GM19438 (cell line): ENCODE data around the gene ELANE.
"Not testable (repeated sequence)": the region's sequence is repeated elsewhere in the genome, so short reads cannot be mapped to it uniquely, and the experiment has no call there.

ENCODE experiments used
- ATAC-seq: cut with Tn5 transposase; IDR thresholded peaks from one replicate; pipeline ENCODE4 v1.9.1; 2021; ENCODE audit warnings: low read depth; ENCODE audit not compliant: unreplicated experiment

ELANE gene

GRCh38 chr19:875265-875879 lies 23.3 kb downstream of the ELANE start:
- ATAC-seq = no peak

GRCh38 chr19:876089-876488 lies 24.0 kb downstream of the ELANE start:
- ATAC-seq = no peak

GRCh38 chr19:876780-877314 lies 24.7 kb downstream of the ELANE start:
- ATAC-seq = no peak

- ATAC-seq = not testable (repeated sequence)
Observed at GRCh38 chr19:877992-878660, 26.0 kb downstream of the ELANE start.

- ATAC-seq = not testable (repeated sequence)
Observed at GRCh38 chr19:878751-879561, 26.9 kb downstream of the ELANE start.

- no peak for ATAC-seq
Observed at GRCh38 chr19:879711-880438, 27.8 kb downstream of the ELANE start.

GRCh38 chr19:881385-882071 lies 29.4 kb downstream of the ELANE start:
- ATAC-seq = no peak

GRCh38 chr19:882871-883497 lies 30.9 kb downstream of the ELANE start:
- no peak for ATAC-seq

- no peak for ATAC-seq
Observed at GRCh38 chr19:883661-884211, 31.6 kb downstream of the ELANE start.

- ATAC-seq = no peak
Observed at GRCh38 chr19:884420-885211, 32.5 kb downstream of the ELANE start.

- ATAC-seq = no peak
Observed at GRCh38 chr19:885536-886224, 33.6 kb downstream of the ELANE start.

GRCh38 chr19:887072-887471 lies 35.0 kb downstream of the ELANE start:
- ATAC-seq = no peak

GRCh38 chr19:887599-887998 lies 35.5 kb downstream of the ELANE start:
- ATAC-seq = no peak

GRCh38 chr19:888581-889385 lies 36.7 kb downstream of the ELANE start:
- no peak for ATAC-seq

- no peak for ATAC-seq
Observed at GRCh38 chr19:889662-890295, 37.7 kb downstream of the ELANE start.

GRCh38 chr19:890831-891230 lies 38.7 kb downstream of the ELANE start:
- no peak for ATAC-seq
